ENCODE measurements around the gene PIM1. TPM values are rescaled to one million over a fixed set of nuclear protein-coding genes. Genes with fewer than 3 reads are reported as not detected.

PIM1 gene
- total RNA-seq, 2 experiments from 2014 or later, result 166 to 168 TPM

GRCh38 chr6:37210313-37210968 lies 40.5 kb downstream of the PIM1 start:
- no peak overlapping the region for H3K4me3 Mint-ChIP-seq
- H3K27ac Mint-ChIP-seq, result peak overlapping the region; percentile 81
- peaks cover 42% of the 10 kb centered on the region for H3K4me1 Mint-ChIP-seq
- peaks cover 2% of the 10 kb centered on the region for H3K36me3 Mint-ChIP-seq
- no peaks in the 10 kb centered on the region for H3K27me3 Mint-ChIP-seq
- H3K9me3 Mint-ChIP-seq, result no peaks in the 10 kb centered on the region
- DNase-seq, result peak; percentile 73

- Mint-ChIP-seq H3K27ac (no peak overlapping the region), H3K4me3 (no peak overlapping the region), H3K4me1 (peaks cover 31% of the 10 kb centered on the region), H3K27me3 (no peaks in the 10 kb centered on the region), H3K36me3 (no peaks in the 10 kb centered on the region), H3K9me3 (no peaks in the 10 kb centered on the region)
- no peak for DNase-seq
Measured at GRCh38 chr6:37212268-37212667, 42.3 kb downstream of the PIM1 start.

GRCh38 chr6:37218061-37218460 lies 48.1 kb downstream of the PIM1 start:
- Mint-ChIP-seq H3K27me3 (no peaks in the 10 kb centered on the region), H3K27ac (no peak overlapping the region), H3K4me3 (no peak overlapping the region), H3K36me3 (no peaks in the 10 kb centered on the region), H3K4me1 (peaks cover 26% of the 10 kb centered on the region), H3K9me3 (no peaks in the 10 kb centered on the region)
- DNase-seq, result no peak

GRCh38 chr6:37218511-37218910 lies 48.6 kb downstream of the PIM1 start:
- peaks cover 26% of the 10 kb centered on the region for H3K4me1 Mint-ChIP-seq
- no peaks in the 10 kb centered on the region for H3K27me3 Mint-ChIP-seq
- no peaks in the 10 kb centered on the region for H3K9me3 Mint-ChIP-seq
- DNase-seq, result no peak
- H3K4me3 Mint-ChIP-seq, result no peak overlapping the region
- H3K27ac Mint-ChIP-seq, result no peak overlapping the region
- no peaks in the 10 kb centered on the region for H3K36me3 Mint-ChIP-seq

GRCh38 chr6:37221585-37222124 lies 51.7 kb downstream of the PIM1 start:
- peaks cover 24% of the 10 kb centered on the region for H3K4me1 Mint-ChIP-seq

GRCh38 chr6:37222125-37222967 lies 52.4 kb downstream of the PIM1 start:
- H3K9me3 Mint-ChIP-seq, result no peaks in the 10 kb centered on the region
- no peak overlapping the region for H3K27ac Mint-ChIP-seq
- peaks cover 4% of the 10 kb centered on the region for H3K27me3 Mint-ChIP-seq
- peaks cover 23% of the 10 kb centered on the region for H3K4me1 Mint-ChIP-seq
- no peaks in the 10 kb centered on the region for H3K36me3 Mint-ChIP-seq
- peak overlapping the region; percentile 61 for H3K4me3 Mint-ChIP-seq
- DNase-seq, result peak; percentile 82

More at GRCh38 chr6:37221585-37222124, 51.7 kb downstream of the PIM1 start:
- H3K9me3 Mint-ChIP-seq, result no peaks in the 10 kb centered on the region
- H3K27ac Mint-ChIP-seq, result no peak overlapping the region
- DNase-seq, result no peak
- peaks cover 4% of the 10 kb centered on the region for H3K27me3 Mint-ChIP-seq
- peak overlapping the region; percentile 61 for H3K4me3 Mint-ChIP-seq
- H3K36me3 Mint-ChIP-seq, result no peaks in the 10 kb centered on the region

GRCh38 chr6:37222992-37223391 lies 53.0 kb downstream of the PIM1 start:
- H3K4me1 Mint-ChIP-seq, result peaks cover 25% of the 10 kb centered on the region
- H3K36me3 Mint-ChIP-seq, result no peaks in the 10 kb centered on the region
- peaks cover 4% of the 10 kb centered on the region for H3K27me3 Mint-ChIP-seq
- no peaks in the 10 kb centered on the region for H3K9me3 Mint-ChIP-seq
- no peak overlapping the region for H3K27ac Mint-ChIP-seq
- DNase-seq, result no peak
- peak overlapping the region; percentile 60 for H3K4me3 Mint-ChIP-seq

Other genes starting within 250 kb of the PIM1 start
- gene PI16, start 215.4 kb upstream of the PIM1 start, total RNA-seq, result under 1 TPM; 0.18 to 0.39 TPM
- gene MTCH1, start 184.0 kb upstream of the PIM1 start, total RNA-seq, result 100 to 1,000 TPM; 102 to 103 TPM
- gene FGD2, start 164.5 kb upstream of the PIM1 start, total RNA-seq, result 1 to 10 TPM; 1.7 to 1.8 TPM
- 10 to 100 TPM; 13.0 to 13.9 TPM for gene TBC1D22B, start 87.6 kb downstream of the PIM1 start, total RNA-seq
- 1 to 10 TPM; 3.5 to 4.9 TPM for gene TMEM217, start 88.0 kb downstream of the PIM1 start, total RNA-seq
- 10 to 100 TPM; 27.8 to 29.2 TPM for gene RNF8, start 183.8 kb downstream of the PIM1 start, total RNA-seq

Measured in activated naive CD8-positive, alpha-beta T cell treated with anti-CD3 and anti-CD28 coated beads for 36 hours (primary cell).